IPS-18c (cell line): ENCODE results near the gene NKX6-2.

ENCODE experiments used
- H3K4me3 ChIP-seq: 2 replicates; pipeline ENCODE4 v1.7.0; 2013; ENCODE audit warnings: low read depth, mild to moderate bottlenecking, low read length, moderate library complexity; ENCODE audit not compliant: insufficient read depth
- H3K9me3 ChIP-seq: one replicate; pipeline ENCODE4 v1.6.1; 2013; ENCODE audit warnings: mild to moderate bottlenecking, low read length, moderate library complexity; ENCODE audit not compliant: control insufficient read depth, insufficient read depth

The NKX6-2 gene

GRCh38 chr10:132788180-132788830, 2.4 kb upstream of the NKX6-2 start:
- H3K4me3 ChIP-seq = peak overlapping the region; percentile 44

GRCh38 chr10:132787495-132788179, 1.7 kb upstream of the NKX6-2 start:
- Histone ChIP-seq H3K9me3 (peaks cover 13% of the 10 kb centered on the region), H3K4me3 (peak overlapping the region; percentile 44)

More at GRCh38 chr10:132788180-132788830, 2.4 kb upstream of the NKX6-2 start:
- peaks cover 13% of the 10 kb centered on the region for H3K9me3 ChIP-seq

- H3K4me3 ChIP-seq = peak overlapping the region; percentile 24; the same call in 1 of the 2 replicates
Observed at GRCh38 chr10:132786884-132787494, 1.0 kb upstream of the NKX6-2 start.

GRCh38 chr10:132786476-132786883, 533 bp upstream of the NKX6-2 start:
- peaks cover 13% of the 10 kb centered on the region for H3K9me3 ChIP-seq
- H3K4me3 ChIP-seq = peak overlapping the region; percentile 15; the same call in 1 of the 2 replicates

More at GRCh38 chr10:132786884-132787494, 1.0 kb upstream of the NKX6-2 start:
- peaks cover 13% of the 10 kb centered on the region for H3K9me3 ChIP-seq

GRCh38 chr10:132784866-132785722, 853 bp downstream of the NKX6-2 start:
- Histone ChIP-seq H3K9me3 (peaks cover 13% of the 10 kb centered on the region), H3K4me3 (peak overlapping the region; percentile 40; the same call in 1 of the 2 replicates)

- Histone ChIP-seq H3K4me3 (no peak overlapping the region), H3K9me3 (peaks cover 12% of the 10 kb centered on the region)
Observed at GRCh38 chr10:132783940-132784865, 1.7 kb downstream of the NKX6-2 start.

GRCh38 chr10:132783165-132783939, 2.6 kb downstream of the NKX6-2 start:
- Histone ChIP-seq H3K9me3 (peaks cover 10% of the 10 kb centered on the region), H3K4me3 (no peak overlapping the region)

GRCh38 chr10:132781556-132781955, 4.4 kb downstream of the NKX6-2 start:
- peaks cover 10% of the 10 kb centered on the region for H3K9me3 ChIP-seq
- no peak overlapping the region for H3K4me3 ChIP-seq

GRCh38 chr10:132780356-132780755, 5.6 kb downstream of the NKX6-2 start:
- H3K4me3 ChIP-seq = no peak overlapping the region
- H3K9me3 ChIP-seq = peaks cover 10% of the 10 kb centered on the region

GRCh38 chr10:132779549-132780294, 6.2 kb downstream of the NKX6-2 start:
- no peak overlapping the region for H3K4me3 ChIP-seq
- peaks cover 7% of the 10 kb centered on the region for H3K9me3 ChIP-seq

GRCh38 chr10:132777441-132777840, 8.5 kb downstream of the NKX6-2 start:
- Histone ChIP-seq H3K4me3 (no peak overlapping the region), H3K9me3 (no peaks in the 10 kb centered on the region)

GRCh38 chr10:132776821-132777220, 9.1 kb downstream of the NKX6-2 start:
- Histone ChIP-seq H3K9me3 (no peaks in the 10 kb centered on the region), H3K4me3 (no peak overlapping the region)

GRCh38 chr10:132776186-132776585, 9.8 kb downstream of the NKX6-2 start:
- Histone ChIP-seq H3K4me3 (no peak overlapping the region), H3K9me3 (no peaks in the 10 kb centered on the region)

- Histone ChIP-seq H3K4me3 (no peak overlapping the region), H3K9me3 (no peaks in the 10 kb centered on the region)
Observed at GRCh38 chr10:132774902-132775863, 10.8 kb downstream of the NKX6-2 start.
